Activated naive CD4-positive, alpha-beta T cell treated with anti-CD3 and anti-CD28 coated beads, Interleukin-2, amount 10 ng/mL, durations not matched to agents 5 hours and 36 hours (primary cell): ENCODE data around the gene BST1. TPM values are rescaled to one million over a fixed set of nuclear protein-coding genes. Genes with fewer than 3 reads are reported as not detected.

Experiments used
- total RNA-seq, 2 experiments: library from RNA; stranded (reverse); gene quantifications; one replicate each; pipeline ENCODE4 v1.2.3, GENCODE V29; 2021

Gene BST1, protein sequence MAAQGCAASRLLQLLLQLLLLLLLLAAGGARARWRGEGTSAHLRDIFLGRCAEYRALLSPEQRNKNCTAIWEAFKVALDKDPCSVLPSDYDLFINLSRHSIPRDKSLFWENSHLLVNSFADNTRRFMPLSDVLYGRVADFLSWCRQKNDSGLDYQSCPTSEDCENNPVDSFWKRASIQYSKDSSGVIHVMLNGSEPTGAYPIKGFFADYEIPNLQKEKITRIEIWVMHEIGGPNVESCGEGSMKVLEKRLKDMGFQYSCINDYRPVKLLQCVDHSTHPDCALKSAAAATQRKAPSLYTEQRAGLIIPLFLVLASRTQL
- under 1 TPM; 0.33 to 0.51 TPM for total RNA-seq

DNA sequence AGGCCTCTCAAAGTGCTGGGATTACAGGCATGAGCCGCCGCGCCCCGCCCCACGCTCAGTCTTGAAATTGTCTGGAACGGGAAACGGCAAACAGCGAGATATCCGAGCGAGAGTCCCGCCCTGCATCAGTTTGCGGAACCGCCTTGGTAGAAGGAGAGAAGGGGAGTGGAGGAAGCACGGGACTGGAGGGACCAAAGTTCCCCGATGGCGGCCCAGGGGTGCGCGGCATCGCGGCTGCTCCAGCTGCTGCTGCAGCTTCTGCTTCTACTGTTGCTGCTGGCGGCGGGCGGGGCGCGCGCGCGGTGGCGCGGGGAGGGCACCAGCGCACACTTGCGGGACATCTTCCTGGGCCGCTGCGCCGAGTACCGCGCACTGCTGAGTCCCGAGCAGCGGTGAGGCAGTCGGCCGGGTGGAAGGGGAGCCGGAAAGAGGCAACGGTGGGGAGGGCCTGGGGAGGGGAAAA, at the start of gene BST1:
BST1 (plus strand) TSS at position 125 of the 463 bp plus-strand sequence; CDS start at position 205, 80 bp downstream.

GRCh38 chr4:15655223-15656037, 47.4 kb upstream of the BST1 start, which contains the start of gene FBXL5:
Gene FBXL5, minus strand, starts transcription at chr4:15655357. Its CDS starts 70 bp downstream, at chr4:15655287.

DNA sequence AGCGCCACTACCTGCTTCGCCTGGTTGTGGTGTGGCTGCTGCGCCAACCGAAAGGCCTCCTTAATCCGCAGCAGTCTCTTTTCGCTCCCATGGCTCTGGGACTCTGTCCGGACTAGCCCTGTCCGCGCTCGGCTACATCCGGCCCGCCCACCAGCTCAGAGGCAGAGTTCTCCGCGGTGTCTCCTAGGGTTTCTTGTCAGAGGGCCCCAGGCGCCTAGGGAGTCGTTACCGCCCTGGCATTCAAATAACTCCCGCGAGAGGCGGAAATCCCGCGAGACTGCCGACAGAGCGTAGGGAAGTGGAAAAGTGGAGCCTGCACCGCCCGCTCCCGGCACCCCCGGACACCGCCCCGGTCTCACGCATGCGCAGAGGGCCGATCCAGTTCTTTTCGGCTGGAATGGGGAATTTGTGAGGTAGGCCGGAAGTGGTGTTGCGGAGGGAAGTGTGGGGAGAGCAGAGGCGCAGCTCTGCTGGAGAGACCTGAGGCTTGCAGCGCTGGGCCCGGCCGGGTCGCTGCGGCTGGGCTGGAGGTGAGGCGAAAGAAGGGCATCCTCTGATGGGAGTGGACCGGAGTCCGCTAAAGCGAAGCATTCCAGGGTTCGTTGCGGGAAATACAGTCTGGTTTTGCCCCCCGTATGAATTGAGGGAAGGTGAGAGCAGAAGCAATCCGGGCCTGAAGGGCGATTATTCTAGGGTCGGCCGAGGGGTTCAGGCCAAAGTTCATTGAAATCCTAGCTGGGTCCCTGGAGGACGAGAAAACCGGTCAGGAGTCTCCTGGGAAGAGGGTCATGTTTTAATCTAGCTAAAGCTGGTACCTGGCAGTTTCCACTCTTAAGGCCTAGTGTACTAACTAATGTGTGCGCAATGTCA, 21.3 kb upstream of the BST1 start, which contains the start of gene FAM200B:
FAM200B (plus strand) TSS at position 456 of the 870 bp plus-strand sequence. CDS start 5,151 bp downstream, outside the sequence.

GRCh38 chr4:15778289-15779241, 75.7 kb downstream of the BST1 start, which contains the start of gene CD38:
Gene CD38, plus strand, starts transcription at chr4:15778328. Its CDS starts 87 bp downstream, at chr4:15778415.

Other genes with a start within 250 kb of the BST1 start
- gene CC2D2A, start 233.2 kb upstream of the BST1 start, total RNA-seq, result not detected
- gene FBXL5, start 47.7 kb upstream of the BST1 start, total RNA-seq, result 10 to 100 TPM; 37.6 to 40.8 TPM
- 10 to 100 TPM; 21.7 to 25.9 TPM for gene FAM200B, start 21.2 kb upstream of the BST1 start, total RNA-seq
- 100 to 1,000 TPM; 113 to 121 TPM for gene CD38, start 75.3 kb downstream of the BST1 start, total RNA-seq
- gene FGFBP1, start 235.7 kb downstream of the BST1 start, total RNA-seq, result not detected